Medulla oblongata (tissue), 1 donor: ENCODE results near the gene TTLL12.

Experiments used
- DNase-seq: peaks from one replicate; pipeline ENCODE4 v3.0.0-alpha.2; 2015; ENCODE audit errors: extremely low spot score

TTLL12 gene

GRCh38 chr22:43128116-43128515 is 58.8 kb downstream of the TTLL12 start:
- no peak for DNase-seq

- DNase-seq, result no peak
Measured at GRCh38 chr22:43127166-43127908, 59.6 kb downstream of the TTLL12 start.

GRCh38 chr22:43126501-43127165 is 60.3 kb downstream of the TTLL12 start:
- no peak for DNase-seq

- no peak for DNase-seq
Measured at GRCh38 chr22:43118953-43119458, 67.9 kb downstream of the TTLL12 start.

GRCh38 chr22:43118024-43118849 is 68.7 kb downstream of the TTLL12 start:
- no peak for DNase-seq

GRCh38 chr22:43116932-43117331 is 70.0 kb downstream of the TTLL12 start:
- no peak for DNase-seq
